Measurements from ENCODE around the gene SETD2. TPM values are rescaled to one million over a fixed set of nuclear protein-coding genes. Genes with fewer than 3 reads are reported as not detected.

The SETD2 gene
- total and polyA plus RNA-seq, 2 donors (not counting 1 experiment from before 2014, with no cell fraction given): 22.6 to 91.4 TPM

- TF ChIP-seq EZH2 (IDR thresholded peaks at IDR 0.05; ENCODE audit: borderline replicate concordance, insufficient read depth, low read depth, low read length, poor library complexity, severe bottlenecking): no peak
- no peaks in the 10 kb centered on the region for H4K20me1 ChIP-seq (ENCODE audit: control insufficient read depth, insufficient read depth, low read length, poor library complexity, severe bottlenecking)
- no peaks in the 10 kb centered on the region for H3K27me3 ChIP-seq (replicated peaks in 1 of 4; ENCODE audit: control extremely low read depth in 1 of 4, control insufficient read depth in 3 of 4, insufficient read depth in 4 of 4, low read length in 3 of 4)
- Mint-ChIP-seq H3K9me3 (ENCODE audit: insufficient read depth) (no peaks in the 10 kb centered on the region), H3K4me1 (peaks cover 12% of the 10 kb centered on the region), H3K27me3 (no peaks in the 10 kb centered on the region), H3K4me3 (peak overlapping the region; percentile 86), H3K27ac (peak overlapping the region; percentile 86)
- ChIA-PET POLR2A (no interaction called here), CTCF (interaction anchor here (1.3 kb wide), 1 partner anchor 31 kb away, joined by 3 read pairs; the partner anchor contains the start of gene NBEAL2)
- ATAC-seq (ENCODE audit: low read depth) (no peak), DNase-seq (no peak)
- peaks cover 0 to 22% of the 10 kb centered on the region in 2 experiments for H3K36me3 ChIP-seq (replicated peaks in 1 of 2; ENCODE audit: control extremely low read depth in 1 of 2, control insufficient read depth in 1 of 2, extremely low read depth in 1 of 2, insufficient read depth in 2 of 2, low read length in 1 of 2)
- H3K4me3 ChIP-seq (ENCODE audit: control extremely low read depth in 1 of 5, extremely low read depth in 1 of 5, insufficient read depth in 1 of 5, low read depth in 2 of 5, low read length in 4 of 5): no peak overlapping the region
- H3K79me2 ChIP-seq (ENCODE audit: control insufficient read depth, insufficient read depth, low read length): no peaks in the 10 kb centered on the region
- no peaks in the 10 kb centered on the region for H3K9me3 ChIP-seq (ENCODE audit: control extremely low read depth in 1 of 3, control insufficient read depth in 2 of 3, insufficient read depth in 1 of 3, low read length in 2 of 3)
- H3K4me1 ChIP-seq (ENCODE audit: control insufficient read depth in 2 of 2, insufficient read depth in 2 of 2, low read length in 2 of 2): peaks cover 6 to 17% of the 10 kb centered on the region in 2 donors
- no peak overlapping the region for H3K4me2 ChIP-seq (replicated peaks; ENCODE audit: low read depth, low read length, poor library complexity, severe bottlenecking)
- H3K9ac ChIP-seq (ENCODE audit: low read length): no peak overlapping the region
- intact Hi-C loops (cut with micrococcal nuclease): no loop called here
- WGBS (ENCODE audit: insufficient coverage): 73% methylated on average over 3 of the region's 5 CpGs
- H2AFZ ChIP-seq (ENCODE audit: insufficient read depth, low read depth, low read length, poor library complexity, severe bottlenecking): no peak overlapping the region
- H3K27ac ChIP-seq (ENCODE audit: low read length in 2 of 2): peak overlapping the region in 1 of 2 donors; percentile 90
Measured at GRCh38 chr3:47010910-47011309, 153.0 kb downstream of the SETD2 start.

GRCh38 chr3:47010111-47010712, 153.7 kb downstream of the SETD2 start:
- Histone ChIP-seq H3K27ac (ENCODE audit: low read length in 2 of 2) (peak overlapping the region in 1 of 2 donors; percentile 90), H3K27me3 (replicated peaks in 1 of 4; ENCODE audit: control extremely low read depth in 1 of 4, control insufficient read depth in 3 of 4, insufficient read depth in 4 of 4, low read length in 3 of 4) (no peaks in the 10 kb centered on the region), H3K9ac (ENCODE audit: low read length) (peak overlapping the region; percentile 82), H3K4me3 (ENCODE audit: control extremely low read depth in 1 of 5, extremely low read depth in 1 of 5, insufficient read depth in 1 of 5, low read depth in 2 of 5, low read length in 4 of 5) (peak overlapping the region in 3 of 5 experiments; percentile 62 to 68 (median 66)), H4K20me1 (ENCODE audit: control insufficient read depth, insufficient read depth, low read length, poor library complexity, severe bottlenecking) (no peaks in the 10 kb centered on the region), H3K79me2 (ENCODE audit: control insufficient read depth, insufficient read depth, low read length) (no peaks in the 10 kb centered on the region), H3K4me1 (ENCODE audit: control insufficient read depth in 2 of 2, insufficient read depth in 2 of 2, low read length in 2 of 2) (peaks cover 6 to 17% of the 10 kb centered on the region in 2 donors), H3K36me3 (replicated peaks in 1 of 2; ENCODE audit: control extremely low read depth in 1 of 2, control insufficient read depth in 1 of 2, extremely low read depth in 1 of 2, insufficient read depth in 2 of 2, low read length in 1 of 2) (peaks cover 0 to 23% of the 10 kb centered on the region in 2 experiments), H3K9me3 (ENCODE audit: control extremely low read depth in 1 of 3, control insufficient read depth in 2 of 3, insufficient read depth in 1 of 3, low read length in 2 of 3) (no peaks in the 10 kb centered on the region), H3K4me2 (replicated peaks; ENCODE audit: low read depth, low read length, poor library complexity, severe bottlenecking) (peak overlapping the region; percentile 93), H2AFZ (ENCODE audit: insufficient read depth, low read depth, low read length, poor library complexity, severe bottlenecking) (peak overlapping the region; percentile 82)
- Mint-ChIP-seq H3K27me3 (no peaks in the 10 kb centered on the region), H3K4me3 (peak overlapping the region; percentile 86), H3K27ac (peak overlapping the region; percentile 86), H3K4me1 (peaks cover 12% of the 10 kb centered on the region), H3K9me3 (ENCODE audit: insufficient read depth) (no peaks in the 10 kb centered on the region)
- intact Hi-C loops (cut with micrococcal nuclease): no loop called here
- 89% methylated on average over 20 of the region's 23 CpGs for WGBS (ENCODE audit: insufficient coverage)
- ChIA-PET CTCF (interaction anchor here (0.6 to 1.3 kb wide), 4 partner anchors 30 to 96 kb away, joined by 3 read pairs; partner anchors contain the start of gene NBEAL2), POLR2A (interaction anchor here (0.6 to 1.9 kb wide), 3 partner anchors 30 to 272 kb away, joined by 4 to 6 read pairs (median 6); partner anchors contain the start of genes CCDC12, KIF9, KLHL18 and NBEAL2)
- DNase-seq (no peak), ATAC-seq (ENCODE audit: low read depth) (no peak)
- TF ChIP-seq CTCF (IDR thresholded peaks at IDR 0.05) (no peak), EZH2 (IDR thresholded peaks at IDR 0.05; ENCODE audit: borderline replicate concordance, insufficient read depth, low read depth, low read length, poor library complexity, severe bottlenecking) (no peak)

Measured in B cell (primary cell).